ENCODE data around the gene TTYH1. TPM values are rescaled to one million over a fixed set of nuclear protein-coding genes. Genes with fewer than 3 reads are reported as not detected.
A peak's percentile ranks its signal among the peaks of the same experiment; 100 is the strongest.
"Not testable (repeated sequence)": the region's sequence is repeated elsewhere in the genome, so short reads cannot be mapped to it uniquely, and the experiment has no call there.

The TTYH1 gene
- total and polyA plus RNA-seq, 9 of the 15 experiments (the other 6 are each of a cell fraction or from before 2014, with no cell fraction given), result 0.08 TPM; not detected in 8

DNA sequence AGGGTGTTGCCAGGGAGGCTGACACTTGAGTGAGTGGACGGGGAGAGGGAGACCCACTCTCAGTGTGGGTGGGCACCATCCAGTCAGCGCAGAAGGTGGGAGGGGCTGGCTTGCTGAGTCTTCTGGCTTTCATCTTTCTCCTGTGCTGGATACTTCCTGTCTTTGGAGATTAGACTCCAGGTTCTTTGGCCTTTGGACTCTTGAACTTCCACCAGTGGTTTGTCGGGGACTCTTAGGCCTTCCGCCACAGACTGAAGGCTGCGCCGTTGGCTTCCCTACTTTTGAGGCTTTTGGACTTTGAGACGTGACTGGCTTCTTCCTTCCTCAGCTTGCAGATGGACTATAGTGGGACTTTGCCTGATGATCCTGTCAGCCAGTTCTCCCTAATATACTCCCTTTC is 29.5 kb downstream of the TTYH1 start:
- FAIRE-seq, result no peak
- no peak for DNase-seq (ENCODE audit: extremely low read depth in 1 of 4, low spot score in 3 of 4)
- peaks cover 3% of the 10 kb centered on the region; the same call in 1 of the 2 replicates for H4K20me1 ChIP-seq (replicated peaks; ENCODE audit: control insufficient read depth, insufficient read depth, low read length)
- no peak overlapping the region for H3K4me2 ChIP-seq (ENCODE audit: insufficient read depth, low read length)
- peaks cover 8 to 12% of the 10 kb centered on the region in 2 experiments; a peak in 4 of 5 replicates for H3K4me1 ChIP-seq (replicated peaks in 1 of 2; ENCODE audit: control insufficient read depth in 2 of 2, insufficient read depth in 2 of 2, low read length in 2 of 2)
- no peak overlapping the region for H3K4me3 ChIP-seq
- WGBS (ENCODE audit: insufficient coverage, low coverage, missing lambda C conversion rate), result 88% methylated on average over 6 of the region's 7 CpGs
- CTCF ChIA-PET (ENCODE audit: low intra/inter-chr PET ratio), result no interaction called here
- ATAC-seq, result no peak
- in situ Hi-C loops (cut with MboI), result no loop called here
- no peak overlapping the region for H3K27ac ChIP-seq (ENCODE audit: extremely low read depth, low read depth, low read length)
- intact Hi-C loops (cut with micrococcal nuclease), result no loop called here
- BruUV-seq (replicated peaks), result no TSS peak
- H2AFZ ChIP-seq (ENCODE audit: low read depth, low read length), result no peak overlapping the region
- TF ChIP-seq, protein P1, sequence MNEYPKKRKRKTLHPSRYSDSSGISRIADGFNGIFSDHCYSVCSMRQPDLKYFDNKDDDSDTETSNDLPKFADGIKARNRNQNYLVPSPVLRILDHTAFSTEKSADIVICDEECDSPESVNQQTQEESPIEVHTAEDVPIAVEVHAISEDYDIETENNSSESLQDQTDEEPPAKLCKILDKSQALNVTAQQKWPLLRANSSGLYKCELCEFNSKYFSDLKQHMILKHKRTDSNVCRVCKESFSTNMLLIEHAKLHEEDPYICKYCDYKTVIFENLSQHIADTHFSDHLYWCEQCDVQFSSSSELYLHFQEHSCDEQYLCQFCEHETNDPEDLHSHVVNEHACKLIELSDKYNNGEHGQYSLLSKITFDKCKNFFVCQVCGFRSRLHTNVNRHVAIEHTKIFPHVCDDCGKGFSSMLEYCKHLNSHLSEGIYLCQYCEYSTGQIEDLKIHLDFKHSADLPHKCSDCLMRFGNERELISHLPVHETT (CRISPR knock-in tag; conservative IDR thresholded peaks at IDR 0.05 in 1 of 2, IDR thresholded peaks at IDR 0.05 in 1 of 2), result no peak
- no peak for TF ChIP-seq PYGO2 (tag; IDR thresholded peaks at IDR 0.05)
- TF ChIP-seq MAFF (IDR thresholded peaks at IDR 0.05; ENCODE audit: low read length), result no peak
- H3K9me1 ChIP-seq (ENCODE audit: control insufficient read depth, insufficient read depth, low read length), result no peaks in the 10 kb centered on the region
- no peaks in the 10 kb centered on the region for H3K9me3 ChIP-seq (replicated peaks; ENCODE audit: control insufficient read depth, insufficient read depth, low read depth, low read length)
- H3K36me3 ChIP-seq (ENCODE audit: control insufficient read depth, insufficient read depth, low read length), result peaks cover 36% of the 10 kb centered on the region
- no peaks in the 10 kb centered on the region for H3K27me3 ChIP-seq (ENCODE audit: control insufficient read depth in 2 of 2, insufficient read depth in 2 of 2, low read length in 2 of 2)
- no peak overlapping the region for H3K9ac ChIP-seq (ENCODE audit: insufficient read depth in 1 of 2, low read depth in 2 of 2, low read length in 2 of 2)
- POLR2A ChIA-PET, result no interaction called here
- peaks cover 35% of the 10 kb centered on the region for H3K79me2 ChIP-seq (ENCODE audit: control insufficient read depth, insufficient read depth, low read length)

DNA sequence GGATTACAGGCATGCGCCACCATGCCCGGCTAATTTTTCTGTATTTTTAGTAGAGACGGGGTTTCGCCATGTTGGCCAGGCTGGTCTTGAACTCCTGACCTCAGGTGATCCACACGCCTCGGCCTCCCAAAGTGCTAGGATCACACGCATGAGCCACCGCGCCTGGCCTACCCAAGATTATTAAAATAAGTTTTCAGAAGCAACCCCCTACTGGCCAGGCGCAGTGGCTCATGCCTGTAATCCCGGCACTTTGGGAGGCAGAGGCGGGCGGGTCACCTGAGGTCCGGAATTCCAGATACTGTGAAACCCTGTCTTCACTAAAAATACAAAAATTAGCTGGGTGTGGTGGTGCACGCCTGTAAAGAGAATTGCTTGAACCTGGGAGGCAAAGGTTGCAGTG is 31.1 kb downstream of the TTYH1 start:
- ATAC-seq; BruUV-seq (replicated peaks); DNase-seq (ENCODE audit: extremely low read depth in 1 of 4, low spot score in 3 of 4); H3K9me3 ChIP-seq (replicated peaks; ENCODE audit: control insufficient read depth, insufficient read depth, low read depth, low read length); in situ Hi-C loops (cut with MboI); H3K27me3 ChIP-seq (ENCODE audit: control insufficient read depth in 2 of 2, insufficient read depth in 2 of 2, low read length in 2 of 2); H2AFZ ChIP-seq (ENCODE audit: low read depth, low read length); CTCF ChIA-PET (ENCODE audit: low intra/inter-chr PET ratio); H3K4me2 ChIP-seq (ENCODE audit: insufficient read depth, low read length); POLR2A ChIA-PET; H3K9ac ChIP-seq (ENCODE audit: insufficient read depth in 1 of 2, low read depth in 2 of 2, low read length in 2 of 2); intact Hi-C loops (cut with micrococcal nuclease); H3K27ac ChIP-seq (ENCODE audit: extremely low read depth, low read depth, low read length); FAIRE-seq; H3K4me3 ChIP-seq; H3K9me1 ChIP-seq (ENCODE audit: control insufficient read depth, insufficient read depth, low read length): not testable (repeated sequence)
- Histone ChIP-seq H4K20me1 (replicated peaks; ENCODE audit: control insufficient read depth, insufficient read depth, low read length) (peaks cover 15% of the 10 kb centered on the region), H3K4me1 (replicated peaks in 1 of 2; ENCODE audit: control insufficient read depth in 2 of 2, insufficient read depth in 2 of 2, low read length in 2 of 2) (peaks cover 15 to 22% of the 10 kb centered on the region in 2 experiments; a peak in 4 of 5 replicates), H3K36me3 (ENCODE audit: control insufficient read depth, insufficient read depth, low read length) (peaks cover 41% of the 10 kb centered on the region), H3K79me2 (ENCODE audit: control insufficient read depth, insufficient read depth, low read length) (peaks cover 51% of the 10 kb centered on the region)
- WGBS (ENCODE audit: insufficient coverage, low coverage, missing lambda C conversion rate), result 86% methylated on average over 15 of the region's 15 CpGs
- TF ChIP-seq, protein P2, sequence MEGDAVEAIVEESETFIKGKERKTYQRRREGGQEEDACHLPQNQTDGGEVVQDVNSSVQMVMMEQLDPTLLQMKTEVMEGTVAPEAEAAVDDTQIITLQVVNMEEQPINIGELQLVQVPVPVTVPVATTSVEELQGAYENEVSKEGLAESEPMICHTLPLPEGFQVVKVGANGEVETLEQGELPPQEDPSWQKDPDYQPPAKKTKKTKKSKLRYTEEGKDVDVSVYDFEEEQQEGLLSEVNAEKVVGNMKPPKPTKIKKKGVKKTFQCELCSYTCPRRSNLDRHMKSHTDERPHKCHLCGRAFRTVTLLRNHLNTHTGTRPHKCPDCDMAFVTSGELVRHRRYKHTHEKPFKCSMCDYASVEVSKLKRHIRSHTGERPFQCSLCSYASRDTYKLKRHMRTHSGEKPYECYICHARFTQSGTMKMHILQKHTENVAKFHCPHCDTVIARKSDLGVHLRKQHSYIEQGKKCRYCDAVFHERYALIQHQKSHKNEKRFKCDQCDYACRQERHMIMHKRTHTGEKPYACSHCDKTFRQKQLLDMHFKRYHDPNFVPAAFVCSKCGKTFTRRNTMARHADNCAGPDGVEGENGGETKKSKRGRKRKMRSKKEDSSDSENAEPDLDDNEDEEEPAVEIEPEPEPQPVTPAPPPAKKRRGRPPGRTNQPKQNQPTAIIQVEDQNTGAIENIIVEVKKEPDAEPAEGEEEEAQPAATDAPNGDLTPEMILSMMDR (IDR thresholded peaks at IDR 0.05 in 2 of 3, conservative IDR thresholded peaks at IDR 0.05 in 1 of 3; ENCODE audit: insufficient read depth in 2 of 3, low read depth in 1 of 3, low read length in 3 of 3), result peak in 1 of 3 experiments; percentile 9; a peak in 1 of 6 replicates

Measured in K562 (cell line).